AG08396 (cell line): ENCODE results near the gene PODXL.

Source experiments
- DNase-seq: peaks from one replicate; pipeline ENCODE4 v3.0.0; 2012; ENCODE audit warnings: low spot score, mixed read lengths

Gene PODXL

DNA sequence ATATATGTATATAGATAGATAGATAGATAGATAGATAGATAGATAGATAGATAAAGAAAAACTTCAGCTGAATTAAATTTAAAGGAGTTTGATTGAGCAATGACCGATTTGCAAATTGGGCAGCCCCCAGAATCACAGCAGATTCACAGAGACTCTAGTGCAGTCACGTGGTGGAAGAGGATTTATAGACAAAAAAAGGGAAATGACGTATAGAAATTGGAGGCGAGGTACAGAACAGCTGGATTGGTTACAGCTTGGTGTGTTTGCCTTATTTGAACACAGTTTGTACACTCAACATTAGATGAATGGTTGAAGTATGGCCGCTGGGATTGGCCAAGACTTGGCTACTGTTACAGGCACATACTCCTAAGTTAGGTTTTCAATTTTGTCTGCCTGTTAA is 8.2 kb upstream of the PODXL start:
- no peak for DNase-seq

GRCh38 chr7:131563918-131564317 is 7.5 kb upstream of the PODXL start:
- DNase-seq, result no peak

- DNase-seq, result no peak
Measured at GRCh38 chr7:131562941-131563340, 6.5 kb upstream of the PODXL start.

- DNase-seq, result no peak
Measured at GRCh38 chr7:131560061-131560460, 3.6 kb upstream of the PODXL start.

GRCh38 chr7:131557652-131558385 is 1.4 kb upstream of the PODXL start:
- no peak for DNase-seq

DNA sequence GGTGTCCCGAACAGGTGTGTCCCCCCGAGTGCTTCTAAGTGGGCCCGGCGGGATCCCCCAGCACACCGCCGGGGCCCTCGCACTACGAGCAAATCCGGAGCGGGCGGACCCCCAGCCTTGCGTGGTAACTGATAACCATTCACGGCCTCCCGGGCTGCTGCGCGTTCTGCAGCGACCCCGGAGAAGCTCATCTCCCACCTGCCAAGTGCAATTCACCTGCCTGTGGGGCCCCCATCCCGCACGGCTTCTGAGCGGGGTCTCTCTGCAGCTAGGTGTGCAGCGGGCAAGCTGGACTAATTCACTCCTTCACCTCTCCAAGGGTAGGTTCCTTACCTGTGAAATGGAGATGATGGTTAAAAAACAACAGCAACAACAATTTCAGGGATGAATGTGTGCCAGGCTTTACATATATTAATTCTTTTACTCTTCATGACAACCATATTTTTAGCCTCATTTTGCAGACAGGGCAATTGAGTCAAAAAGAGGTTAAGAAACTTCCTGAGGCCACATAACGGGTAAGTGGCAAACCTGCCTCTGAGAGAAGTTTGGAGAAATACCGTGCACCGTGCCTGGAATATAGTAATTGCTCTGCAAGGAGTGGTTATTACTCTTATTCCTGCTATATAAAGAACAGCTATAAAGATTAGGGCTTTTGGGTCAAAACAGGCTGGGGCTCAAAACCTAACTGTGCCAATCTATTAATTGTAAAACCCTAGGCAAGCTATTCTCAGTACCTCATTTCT is 652 bp upstream of the PODXL start:
- DNase-seq, result no peak

GRCh38 chr7:131555552-131556052 is 826 bp downstream of the PODXL start:
- DNase-seq, result no peak

- no peak for DNase-seq
Measured at GRCh38 chr7:131554880-131555516, 1.4 kb downstream of the PODXL start.

GRCh38 chr7:131553931-131554330 is 2.5 kb downstream of the PODXL start:
- no peak for DNase-seq

- DNase-seq, result no peak
Measured at GRCh38 chr7:131552053-131552452, 4.4 kb downstream of the PODXL start.

GRCh38 chr7:131550846-131551245 is 5.6 kb downstream of the PODXL start:
- DNase-seq, result no peak

GRCh38 chr7:131548371-131548770 is 8.1 kb downstream of the PODXL start:
- DNase-seq, result no peak

GRCh38 chr7:131547589-131547988 is 8.8 kb downstream of the PODXL start:
- no peak for DNase-seq

DNA sequence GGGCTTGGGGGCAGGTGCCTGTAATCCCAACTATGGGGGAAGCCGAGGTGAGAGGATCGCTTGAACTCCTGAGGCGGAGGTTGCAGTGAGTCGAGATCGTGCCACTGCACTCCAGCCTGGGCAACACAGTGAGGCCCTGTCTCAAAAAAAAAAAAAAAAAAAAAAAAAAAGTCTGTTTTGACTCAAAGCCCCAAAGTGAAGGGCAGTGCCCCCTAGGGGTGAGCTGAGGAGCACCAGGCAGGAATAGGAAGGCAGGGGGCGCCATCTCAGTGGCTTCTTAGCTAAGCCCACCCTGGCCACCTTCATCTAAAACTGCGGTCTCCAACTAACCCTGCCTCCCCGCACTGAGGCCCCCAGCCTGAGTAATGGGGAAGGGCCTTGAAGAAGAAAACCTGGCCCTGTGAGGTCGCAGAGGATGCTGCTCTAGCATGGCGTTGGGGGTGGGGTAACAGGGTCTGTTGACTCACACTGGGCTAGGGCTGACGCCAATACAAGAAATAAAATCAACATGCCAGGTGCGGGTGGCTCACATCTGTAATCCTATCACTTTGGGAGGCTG is 9.8 kb downstream of the PODXL start:
- no peak for DNase-seq

DNA sequence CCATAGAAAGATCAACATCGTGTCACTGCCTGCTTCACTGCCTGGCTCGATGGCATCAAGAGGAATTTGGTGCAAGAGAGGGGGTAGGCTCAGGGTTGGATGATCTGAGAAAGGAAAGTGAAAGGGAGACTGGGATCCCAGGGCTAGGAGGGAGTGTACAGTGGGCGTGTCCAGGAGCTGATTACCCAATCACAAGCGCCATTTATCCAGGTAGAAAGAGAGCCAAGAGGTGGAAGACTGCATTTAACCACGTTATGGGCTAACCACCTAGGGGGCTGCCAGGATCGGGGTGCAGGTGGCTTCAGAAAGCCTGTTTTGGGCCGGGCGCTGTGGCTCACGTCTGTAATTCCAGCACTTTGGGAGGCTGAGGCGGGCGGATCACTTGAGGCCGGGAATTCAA is 10.3 kb downstream of the PODXL start:
- DNase-seq, result no peak

GRCh38 chr7:131544449-131545301 is 11.8 kb downstream of the PODXL start:
- DNase-seq, result no peak

GRCh38 chr7:131544021-131544420 is 12.4 kb downstream of the PODXL start:
- no peak for DNase-seq

GRCh38 chr7:131543298-131543697 is 13.1 kb downstream of the PODXL start:
- DNase-seq, result no peak

DNA sequence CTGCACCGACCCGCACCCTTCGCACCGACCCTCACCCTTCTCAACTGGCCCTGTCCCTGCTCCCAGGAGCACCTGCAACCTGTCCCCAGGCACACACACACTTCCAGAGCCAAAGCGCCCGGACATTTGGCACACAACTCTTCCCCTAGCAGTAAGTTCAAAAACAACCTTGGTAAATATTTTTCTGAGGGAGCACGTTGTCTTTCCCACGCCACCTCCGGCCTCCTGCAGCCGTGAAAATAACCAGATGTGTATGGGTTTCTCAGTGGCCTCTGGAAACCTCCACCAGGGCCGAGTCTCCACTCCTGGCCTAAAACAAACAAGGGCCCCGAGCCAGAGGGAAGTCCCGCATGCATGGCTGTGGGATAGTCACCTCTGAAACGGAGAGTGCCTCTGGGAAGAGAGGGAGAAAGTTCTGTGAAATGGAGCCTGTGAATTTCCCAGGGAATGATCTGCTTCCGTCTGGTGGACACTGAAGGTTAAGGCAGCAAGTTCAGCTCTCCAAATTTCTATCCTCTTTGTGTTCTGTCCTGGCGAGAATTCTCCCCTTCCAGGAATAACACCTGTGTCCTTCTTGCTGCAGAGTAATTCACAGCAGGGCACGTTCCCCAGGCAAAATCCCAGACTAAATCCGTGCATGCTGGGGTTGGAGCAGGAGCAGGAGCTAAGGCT is 15.8 kb downstream of the PODXL start:
- no peak for DNase-seq

GRCh38 chr7:131538813-131539179 is 17.6 kb downstream of the PODXL start:
- DNase-seq, result no peak
